Osteoblast (primary cell): ENCODE results near the gene HDAC11. TPM values are rescaled to one million over a fixed set of nuclear protein-coding genes. Genes with fewer than 3 reads are reported as not detected.

Source experiments
- DNase-seq: peaks from one replicate; pipeline ENCODE4 v3.0.0; 2011; ENCODE audit warnings: low spot score, mixed read lengths; ENCODE audit not compliant: insufficient read length; ENCODE audit errors: missing footprints
- H2AFZ ChIP-seq: 2 replicates; pipeline ENCODE4 v1.6.0; 2011; ENCODE audit warnings: mild to moderate bottlenecking, low read length
- H3K27ac ChIP-seq: 2 replicates; pipeline ENCODE4 v1.5.1; 2011; ENCODE audit warnings: mild to moderate bottlenecking, low read depth, low read length, moderate library complexity
- H3K27me3 ChIP-seq: 2 replicates; pipeline ENCODE4 v1.6.0; 2012; ENCODE audit warnings: mild to moderate bottlenecking, control low read depth, inconsistent platforms, low read length, moderate library complexity; ENCODE audit not compliant: insufficient read depth
- H3K36me3 ChIP-seq: 2 replicates; pipeline ENCODE4 v1.5.1; 2011; ENCODE audit warnings: mild to moderate bottlenecking, low read length, control low read depth, moderate library complexity; ENCODE audit not compliant: insufficient read depth
- H3K4me1 ChIP-seq: 2 replicates; pipeline ENCODE4 v1.5.1; 2011; ENCODE audit warnings: mild to moderate bottlenecking, low read length, control low read depth, moderate library complexity; ENCODE audit not compliant: insufficient read depth
- H3K4me2 ChIP-seq: 2 replicates; pipeline ENCODE4 v1.6.0; 2011; ENCODE audit warnings: mild to moderate bottlenecking, low read length; ENCODE audit not compliant: insufficient read depth
- H3K4me3 ChIP-seq: fragments of 200-600 bp; sonication (generic); 3 replicates; pipeline ENCODE4 v1.5.1; 2012; ENCODE audit warnings: mild to moderate bottlenecking, low read length, inconsistent platforms; ENCODE audit not compliant: insufficient read depth
- H3K79me2 ChIP-seq: 2 replicates; pipeline ENCODE4 v1.6.0; 2012; ENCODE audit warnings: mild to moderate bottlenecking, low read length, control low read depth, inconsistent platforms; ENCODE audit not compliant: insufficient read depth
- H3K9me3 ChIP-seq: 2 replicates; pipeline ENCODE4 v1.5.1; 2011; ENCODE audit warnings: low read depth, low read length, control low read depth
- H4K20me1 ChIP-seq: 2 replicates; pipeline ENCODE4 v1.6.0; 2012; ENCODE audit warnings: mild to moderate bottlenecking, low read length, control low read depth; ENCODE audit not compliant: insufficient read depth
- CTCF ChIP-seq: IDR thresholded peaks from 2 replicates; pipeline ENCODE4 v1.5.1; 2011; ENCODE audit warnings: mild to moderate bottlenecking, low read depth, low read length, moderate library complexity; ENCODE audit errors: extremely low read depth
- total RNA-seq: library from RNA; depleted of rRNA; stranded (reverse); fragments of >200 nt; gene quantifications from 2 replicates; pipeline ENCODE4 v1.2.3, GENCODE V29; 2012

The HDAC11 gene
- total RNA-seq, 1 donor: 11.2 TPM

- Histone ChIP-seq H3K4me3 (no peak overlapping the region), H2AFZ (no peak overlapping the region), H4K20me1 (no peaks in the 10 kb centered on the region), H3K4me1 (peaks cover 9% of the 10 kb centered on the region), H3K79me2 (no peaks in the 10 kb centered on the region), H3K9me3 (no peaks in the 10 kb centered on the region), H3K36me3 (no peaks in the 10 kb centered on the region), H3K27ac (no peak overlapping the region), H3K4me2 (no peak overlapping the region), H3K27me3 (no peaks in the 10 kb centered on the region)
- DNase-seq: peak; percentile 59
- no peak for TF ChIP-seq CTCF
These were observed 29.1 kb downstream of the HDAC11 start for GRCh38 chr3:13509059-13509815.

GRCh38 chr3:13509816-13510192, 29.7 kb downstream of the HDAC11 start:
- no peaks in the 10 kb centered on the region for H3K27me3 ChIP-seq
- no peak for TF ChIP-seq CTCF

GRCh38 chr3:13512451-13512850, 32.3 kb downstream of the HDAC11 start:
- no peaks in the 10 kb centered on the region for H3K9me3 ChIP-seq
- H3K79me2 ChIP-seq: no peaks in the 10 kb centered on the region
- H3K4me2 ChIP-seq: no peak overlapping the region
- no peaks in the 10 kb centered on the region for H4K20me1 ChIP-seq
- H3K27ac ChIP-seq: no peak overlapping the region
- H3K4me1 ChIP-seq: peaks cover 9% of the 10 kb centered on the region
- H3K4me3 ChIP-seq: no peak overlapping the region
- H3K36me3 ChIP-seq: no peaks in the 10 kb centered on the region
- TF ChIP-seq CTCF: no peak
- no peak for DNase-seq
- H3K27me3 ChIP-seq: no peaks in the 10 kb centered on the region
- H2AFZ ChIP-seq: no peak overlapping the region

More at GRCh38 chr3:13509816-13510192, 29.7 kb downstream of the HDAC11 start:
- no peak overlapping the region for H3K4me3 ChIP-seq
- no peak overlapping the region for H3K4me2 ChIP-seq
- no peak for DNase-seq
- H4K20me1 ChIP-seq: no peaks in the 10 kb centered on the region
- no peaks in the 10 kb centered on the region for H3K79me2 ChIP-seq
- H3K9me3 ChIP-seq: no peaks in the 10 kb centered on the region
- H3K4me1 ChIP-seq: peaks cover 9% of the 10 kb centered on the region
- no peak overlapping the region for H2AFZ ChIP-seq
- H3K36me3 ChIP-seq: no peaks in the 10 kb centered on the region
- H3K27ac ChIP-seq: no peak overlapping the region

- Histone ChIP-seq H4K20me1 (no peaks in the 10 kb centered on the region), H2AFZ (no peak overlapping the region), H3K4me3 (no peak overlapping the region), H3K4me2 (no peak overlapping the region), H3K79me2 (no peaks in the 10 kb centered on the region), H3K4me1 (peaks cover 3% of the 10 kb centered on the region), H3K9me3 (no peaks in the 10 kb centered on the region), H3K36me3 (no peaks in the 10 kb centered on the region), H3K27me3 (no peaks in the 10 kb centered on the region), H3K27ac (no peak overlapping the region)
- peak; percentile 69 for DNase-seq
- TF ChIP-seq CTCF: no peak
These were observed 33.2 kb downstream of the HDAC11 start for GRCh38 chr3:13513051-13513912.
